HepG2 (cell line): ENCODE measurements around the gene RASSF7. TPM values are rescaled to one million over a fixed set of nuclear protein-coding genes. Genes with fewer than 3 reads are reported as not detected.

Source experiments
- ARNT ChIP-seq: fragments of 450-650 bp; IDR thresholded peaks from 2 replicates; pipeline ENCODE4 v1.6.1; 2017
- BRCA1 ChIP-seq: sonication (generic); formaldehyde crosslinking; IDR thresholded peaks from 2 replicates; pipeline ENCODE4 v1.4.0; 2020; ENCODE audit warnings: missing genetic modification reagents
- GFI1 ChIP-seq: sonication (generic); formaldehyde crosslinking; IDR thresholded peaks from 2 replicates; pipeline ENCODE4 v1.5.0; 2020; ENCODE audit warnings: missing genetic modification reagents, mild to moderate bottlenecking, borderline replicate concordance
- MZF1 ChIP-seq: sonication (generic); formaldehyde crosslinking; IDR thresholded peaks from 2 replicates; pipeline ENCODE4 v1.8.1; 2023; ENCODE audit warnings: mild to moderate bottlenecking, missing genetic modification reagents, borderline replicate concordance
- NAIF1 ChIP-seq: sonication (generic); formaldehyde crosslinking; IDR thresholded peaks from 2 replicates; pipeline ENCODE4 v1.5.0; 2020; ENCODE audit warnings: mild to moderate bottlenecking, missing genetic modification reagents, borderline replicate concordance
- PHF5A ChIP-seq: IDR thresholded peaks from one replicate; pipeline ENCODE4 v1.6.1; 2018; ENCODE audit warnings: low read depth, missing genetic modification reagents; ENCODE audit not compliant: unreplicated experiment
- U2AF2 ChIP-seq: fragments of 200-400 bp; formaldehyde crosslinking; IDR thresholded peaks from 2 replicates; pipeline ENCODE4 v1.6.1; 2017; ENCODE audit warnings: low read depth, mild to moderate bottlenecking, low read length
- ZFP90 ChIP-seq: sonication (generic); formaldehyde crosslinking; IDR thresholded peaks from 2 replicates; pipeline ENCODE4 v1.8.0; 2022; ENCODE audit warnings: missing genetic modification reagents, mild to moderate bottlenecking, inconsistent platforms, borderline replicate concordance
- ZFX ChIP-seq: sonication (generic); formaldehyde crosslinking; IDR thresholded peaks from 2 replicates; pipeline ENCODE4 v1.4.0; 2020; ENCODE audit warnings: mild to moderate bottlenecking, low read depth, missing genetic modification reagents, moderate library complexity
- ZNF24 ChIP-seq: fragments of 450-650 bp; IDR thresholded peaks from 2 replicates; pipeline ENCODE4 v1.6.1; 2017; ENCODE audit warnings: antibody characterized with exemption, mild to moderate bottlenecking
- ZNF3 ChIP-seq: IDR thresholded peaks from 2 replicates; pipeline ENCODE4 v1.7.0; 2017; ENCODE audit warnings: inconsistent platforms
- ZNF672 ChIP-seq: sonication (generic); formaldehyde crosslinking; IDR thresholded peaks from 2 replicates; pipeline ENCODE4 v1.8.1; 2022; ENCODE audit warnings: missing genetic modification reagents
- ZNF703 ChIP-seq: sonication (generic); formaldehyde crosslinking; IDR thresholded peaks from 2 replicates; pipeline ENCODE4 v1.5.1; 2020; ENCODE audit warnings: missing genetic modification reagents, mild to moderate bottlenecking, moderate library complexity, borderline replicate concordance
- ZNF720 ChIP-seq: sonication (generic); formaldehyde crosslinking; IDR thresholded peaks from 2 replicates; pipeline ENCODE4 v1.4.0; 2020; ENCODE audit warnings: missing genetic modification reagents
- ZNF776 ChIP-seq: sonication (generic); formaldehyde crosslinking; IDR thresholded peaks from 2 replicates; pipeline ENCODE4 v1.4.0; 2020; ENCODE audit warnings: mild to moderate bottlenecking, missing genetic modification reagents
- polyA plus RNA-seq, 8 experiments: library from polyadenylated mRNA; depleted of rRNA in 3 of 8; stranded (reverse) in 7 of 8; unstranded in 1 of 8; fragments of >200 nt; fragmentation: Illumina TruSeq in 4 of 8; extraction: Trizol in 4 of 8; gene quantifications; 2 replicates each; pipeline versions ENCODE4 v1.2.1 to v1.2.3, GENCODE V29; 2011 to 2016; ENCODE audit warnings: low read depth in 4 of 8, missing spikeins in 1 of 8, mixed read lengths in 1 of 8; ENCODE audit not compliant: insufficient read depth in 1 of 8
- total RNA-seq, 5 experiments: library from RNA; depleted of rRNA; stranded (reverse); fragments of >200 nt; fragmentation: Illumina TruSeq; extraction: Trizol; gene quantifications; 2 replicates each; pipeline ENCODE4 v1.2.3, GENCODE V29; 2016; ENCODE audit warnings: low read depth in 1 of 5
- TF ChIP-seq, protein P1 (sequence below): sonication (generic); formaldehyde crosslinking; IDR thresholded peaks from 2 replicates; pipeline ENCODE4 v1.8.0; 2022; ENCODE audit warnings: missing genetic modification reagents, mild to moderate bottlenecking, borderline replicate concordance
- TF ChIP-seq, protein P2 (sequence below): sonication (generic); formaldehyde crosslinking; IDR thresholded peaks from 2 replicates; pipeline ENCODE4 v1.4.0; 2020; ENCODE audit warnings: missing genetic modification reagents, borderline replicate concordance
- TF ChIP-seq, protein P3 (sequence below): sonication (generic); formaldehyde crosslinking; IDR thresholded peaks from 2 replicates; pipeline ENCODE4 v1.4.0; 2020; ENCODE audit warnings: missing genetic modification reagents; ENCODE audit errors: not compliant biosample characterization
- TF ChIP-seq, protein P4 (sequence below): sonication (generic); formaldehyde crosslinking; IDR thresholded peaks from 2 replicates; pipeline ENCODE4 v1.4.0; 2020; ENCODE audit warnings: low read depth, mild to moderate bottlenecking, missing genetic modification reagents
- TF ChIP-seq, protein P5 (sequence below): IDR thresholded peaks from 2 replicates; pipeline ENCODE4 v1.6.1; 2016; ENCODE audit warnings: missing biosample characterization, missing genetic modification reagents, low read depth
- TF ChIP-seq, protein P6 (sequence below): sonication (generic); formaldehyde crosslinking; IDR thresholded peaks from 2 replicates; pipeline ENCODE4 v1.8.0; 2022; ENCODE audit warnings: missing genetic modification reagents, mild to moderate bottlenecking, inconsistent platforms, borderline replicate concordance
- TF ChIP-seq, protein P7 (sequence below): sonication (generic); formaldehyde crosslinking; IDR thresholded peaks from 2 replicates; pipeline ENCODE4 v1.5.0; 2020; ENCODE audit warnings: missing genetic modification reagents

Gene RASSF7
- total and polyA plus RNA-seq, 2 of the 13 experiments (the other 11 are each of a cell fraction or from before 2014, with no cell fraction given) = 20.2 to 28.6 TPM

DNA sequence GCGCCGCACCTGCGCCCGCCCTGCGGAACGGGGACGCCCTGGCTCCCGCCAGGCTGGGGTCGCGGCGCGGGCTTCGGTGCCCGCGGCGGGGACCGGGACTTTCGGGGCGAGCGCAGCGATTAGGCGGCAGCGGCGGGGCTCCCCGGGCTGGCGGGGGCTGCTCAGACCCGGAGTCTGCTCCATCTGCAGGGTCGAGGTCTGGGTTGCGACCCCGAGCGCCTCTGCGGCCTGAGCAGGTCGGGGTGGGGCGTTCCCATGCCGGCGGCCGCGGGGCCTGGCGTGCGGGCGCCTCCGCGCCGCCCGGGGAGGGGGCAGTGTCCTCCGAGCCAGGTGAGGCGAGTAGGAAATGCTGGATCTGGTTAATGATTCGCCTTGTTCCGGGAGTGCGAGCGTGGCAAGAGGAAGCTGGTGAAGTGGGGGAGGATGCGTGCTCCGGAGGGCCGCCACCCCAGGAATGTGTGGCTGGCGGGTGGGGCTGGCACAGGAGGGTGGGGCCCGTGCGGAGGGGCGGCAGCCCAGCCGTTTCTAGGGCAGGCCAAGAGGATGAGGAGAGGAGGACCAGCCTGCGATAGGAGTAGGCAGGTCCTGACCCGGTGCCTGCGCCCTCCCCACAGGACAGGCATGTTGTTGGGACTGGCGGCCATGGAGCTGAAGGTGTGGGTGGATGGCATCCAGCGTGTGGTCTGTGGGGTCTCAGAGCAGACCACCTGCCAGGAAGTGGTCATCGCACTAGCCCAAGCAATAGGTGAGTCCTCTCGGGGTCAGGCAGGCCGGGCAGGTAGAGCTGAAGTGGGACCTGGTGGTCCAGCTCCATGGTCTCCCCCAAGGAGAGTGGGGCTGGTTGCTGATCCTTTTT, 606 bp downstream of the RASSF7 start (continued):
- TF ChIP-seq, protein P1, sequence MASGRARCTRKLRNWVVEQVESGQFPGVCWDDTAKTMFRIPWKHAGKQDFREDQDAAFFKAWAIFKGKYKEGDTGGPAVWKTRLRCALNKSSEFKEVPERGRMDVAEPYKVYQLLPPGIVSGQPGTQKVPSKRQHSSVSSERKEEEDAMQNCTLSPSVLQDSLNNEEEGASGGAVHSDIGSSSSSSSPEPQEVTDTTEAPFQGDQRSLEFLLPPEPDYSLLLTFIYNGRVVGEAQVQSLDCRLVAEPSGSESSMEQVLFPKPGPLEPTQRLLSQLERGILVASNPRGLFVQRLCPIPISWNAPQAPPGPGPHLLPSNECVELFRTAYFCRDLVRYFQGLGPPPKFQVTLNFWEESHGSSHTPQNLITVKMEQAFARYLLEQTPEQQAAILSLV (CRISPR knock-in tag) = peak; percentile 28; the same call in 1 of the 2 replicates
- TF ChIP-seq MZF1 (CRISPR knock-in tag) (no peak), ARNT (no peak), U2AF2 (no peak), ZNF703 (CRISPR knock-in tag) (no peak), BRCA1 (CRISPR knock-in tag) (no peak), ZNF720 (no peak), ZNF776 (CRISPR knock-in tag) (0 out of 2 replicates have a peak, but pooled peaks have one; percentile 19), ZFP90 (no peak), NAIF1 (CRISPR knock-in tag) (no peak), GFI1 (CRISPR knock-in tag) (no peak), ZFX (CRISPR knock-in tag) (peak; percentile 70), ZNF3 (CRISPR knock-in tag) (no peak), ZNF672 (CRISPR knock-in tag) (no peak), PHF5A (no peak), ZNF24 (no peak)
- TF ChIP-seq, protein P2, sequence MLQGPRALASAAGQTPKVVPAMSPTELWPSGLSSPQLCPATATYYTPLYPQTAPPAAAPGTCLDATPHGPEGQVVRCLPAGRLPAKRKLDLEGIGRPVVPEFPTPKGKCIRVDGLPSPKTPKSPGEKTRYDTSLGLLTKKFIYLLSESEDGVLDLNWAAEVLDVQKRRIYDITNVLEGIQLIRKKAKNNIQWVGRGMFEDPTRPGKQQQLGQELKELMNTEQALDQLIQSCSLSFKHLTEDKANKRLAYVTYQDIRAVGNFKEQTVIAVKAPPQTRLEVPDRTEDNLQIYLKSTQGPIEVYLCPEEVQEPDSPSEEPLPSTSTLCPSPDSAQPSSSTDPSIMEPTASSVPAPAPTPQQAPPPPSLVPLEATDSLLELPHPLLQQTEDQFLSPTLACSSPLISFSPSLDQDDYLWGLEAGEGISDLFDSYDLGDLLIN (CRISPR knock-in tag) = no peak
- TF ChIP-seq, protein P3, sequence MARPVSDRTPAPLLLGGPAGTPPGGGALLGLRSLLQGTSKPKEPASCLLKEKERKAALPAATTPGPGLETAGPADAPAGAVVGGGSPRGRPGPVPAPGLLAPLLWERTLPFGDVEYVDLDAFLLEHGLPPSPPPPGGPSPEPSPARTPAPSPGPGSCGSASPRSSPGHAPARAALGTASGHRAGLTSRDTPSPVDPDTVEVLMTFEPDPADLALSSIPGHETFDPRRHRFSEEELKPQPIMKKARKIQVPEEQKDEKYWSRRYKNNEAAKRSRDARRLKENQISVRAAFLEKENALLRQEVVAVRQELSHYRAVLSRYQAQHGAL = no peak
- TF ChIP-seq, protein P4, sequence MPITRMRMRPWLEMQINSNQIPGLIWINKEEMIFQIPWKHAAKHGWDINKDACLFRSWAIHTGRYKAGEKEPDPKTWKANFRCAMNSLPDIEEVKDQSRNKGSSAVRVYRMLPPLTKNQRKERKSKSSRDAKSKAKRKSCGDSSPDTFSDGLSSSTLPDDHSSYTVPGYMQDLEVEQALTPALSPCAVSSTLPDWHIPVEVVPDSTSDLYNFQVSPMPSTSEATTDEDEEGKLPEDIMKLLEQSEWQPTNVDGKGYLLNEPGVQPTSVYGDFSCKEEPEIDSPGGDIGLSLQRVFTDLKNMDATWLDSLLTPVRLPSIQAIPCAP (CRISPR knock-in tag) = no peak
- TF ChIP-seq, protein P5, sequence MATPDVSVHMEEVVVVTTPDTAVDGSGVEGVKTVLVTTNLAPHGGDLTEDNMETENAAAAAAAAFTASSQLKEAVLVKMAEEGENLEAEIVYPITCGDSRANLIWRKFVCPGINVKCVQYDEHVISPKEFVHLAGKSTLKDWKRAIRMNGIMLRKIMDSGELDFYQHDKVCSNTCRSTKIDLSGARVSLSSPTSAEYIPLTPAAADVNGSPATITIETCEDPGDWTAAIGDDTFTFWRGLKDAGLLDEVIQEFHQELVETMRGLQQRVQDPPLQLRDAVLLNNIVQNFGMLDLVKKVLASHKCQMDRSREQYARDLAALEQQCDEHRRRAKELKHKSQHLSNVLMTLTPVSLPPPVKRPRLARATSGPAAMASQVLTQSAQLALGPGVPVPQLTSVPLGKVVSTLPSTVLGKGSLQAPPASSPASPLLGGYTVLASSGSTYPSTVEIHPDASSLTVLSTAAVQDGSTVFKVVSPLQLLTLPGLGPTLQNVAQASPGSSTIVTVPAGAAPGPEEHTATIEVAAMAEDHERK (CRISPR knock-in tag) = no peak
- TF ChIP-seq, protein P6, sequence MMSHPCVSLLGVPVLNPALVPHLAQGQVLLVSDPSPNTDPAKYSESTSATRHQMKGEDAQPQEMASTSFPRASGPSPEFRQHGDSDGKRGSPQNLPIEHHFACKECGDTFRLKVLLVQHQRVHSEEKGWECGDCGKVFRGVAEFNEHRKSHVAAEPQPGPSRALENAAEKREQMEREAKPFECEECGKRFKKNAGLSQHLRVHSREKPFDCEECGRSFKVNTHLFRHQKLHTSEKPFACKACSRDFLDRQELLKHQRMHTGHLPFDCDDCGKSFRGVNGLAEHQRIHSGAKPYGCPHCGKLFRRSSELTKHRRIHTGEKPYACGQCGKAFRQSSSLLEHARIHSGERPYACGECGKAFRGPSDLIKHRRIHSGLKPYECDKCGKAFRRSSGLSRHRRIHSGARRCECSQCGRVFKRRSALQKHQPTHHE (CRISPR knock-in tag) = no peak
- TF ChIP-seq, protein P7, sequence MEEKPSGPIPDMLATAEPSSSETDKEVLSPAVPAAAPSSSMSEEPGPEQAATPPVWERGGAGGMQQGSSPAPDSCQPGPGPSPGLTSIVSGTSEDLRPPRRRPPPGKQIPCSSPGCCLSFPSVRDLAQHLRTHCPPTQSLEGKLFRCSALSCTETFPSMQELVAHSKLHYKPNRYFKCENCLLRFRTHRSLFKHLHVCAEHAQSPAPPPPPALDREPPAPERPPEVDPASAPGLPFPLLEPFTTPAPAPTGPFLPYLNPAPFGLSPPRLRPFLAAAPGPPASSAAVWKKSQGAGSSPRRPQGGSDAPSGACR (CRISPR knock-in tag) = no peak
